ENCODE results near the gene CADPS2.

CADPS2 gene

DNA sequence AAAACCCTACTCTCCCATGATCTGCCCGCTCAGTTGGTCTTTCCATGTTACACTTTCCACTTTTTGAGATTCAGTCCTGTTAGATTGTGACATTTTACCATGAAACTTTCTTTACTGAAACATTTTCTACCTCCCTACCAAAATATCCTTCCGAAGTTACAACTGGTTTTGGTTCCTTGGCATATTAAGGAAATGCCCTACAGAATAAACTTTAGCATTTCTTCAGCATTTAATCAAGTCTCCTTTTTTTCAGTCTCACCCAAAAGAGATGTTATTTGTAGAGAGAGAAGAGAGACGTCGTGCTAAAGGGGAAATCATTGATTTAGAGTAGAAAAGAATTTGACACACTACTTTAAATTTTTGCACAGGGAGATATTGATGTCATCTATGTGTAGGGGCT lies 572.0 kb downstream of the CADPS2 start:
- TF ChIP-seq POLR2AphosphoS5 (IDR thresholded peaks at IDR 0.05; ENCODE audit: low read depth, low read length): no peak
- TF ChIP-seq SIN3A (IDR thresholded peaks at IDR 0.05; ENCODE audit: borderline replicate concordance, insufficient read depth, low read length): no peak
- no peak for TF ChIP-seq TAF1 (IDR thresholded peaks at IDR 0.05; ENCODE audit: borderline replicate concordance, insufficient read depth, low read length)
- no peak for TF ChIP-seq FOXP2 (optimal IDR thresholded peaks at IDR 0.05; ENCODE audit: borderline replicate concordance, extremely low read depth, extremely low read length, insufficient read depth)
- TF ChIP-seq, protein P1, sequence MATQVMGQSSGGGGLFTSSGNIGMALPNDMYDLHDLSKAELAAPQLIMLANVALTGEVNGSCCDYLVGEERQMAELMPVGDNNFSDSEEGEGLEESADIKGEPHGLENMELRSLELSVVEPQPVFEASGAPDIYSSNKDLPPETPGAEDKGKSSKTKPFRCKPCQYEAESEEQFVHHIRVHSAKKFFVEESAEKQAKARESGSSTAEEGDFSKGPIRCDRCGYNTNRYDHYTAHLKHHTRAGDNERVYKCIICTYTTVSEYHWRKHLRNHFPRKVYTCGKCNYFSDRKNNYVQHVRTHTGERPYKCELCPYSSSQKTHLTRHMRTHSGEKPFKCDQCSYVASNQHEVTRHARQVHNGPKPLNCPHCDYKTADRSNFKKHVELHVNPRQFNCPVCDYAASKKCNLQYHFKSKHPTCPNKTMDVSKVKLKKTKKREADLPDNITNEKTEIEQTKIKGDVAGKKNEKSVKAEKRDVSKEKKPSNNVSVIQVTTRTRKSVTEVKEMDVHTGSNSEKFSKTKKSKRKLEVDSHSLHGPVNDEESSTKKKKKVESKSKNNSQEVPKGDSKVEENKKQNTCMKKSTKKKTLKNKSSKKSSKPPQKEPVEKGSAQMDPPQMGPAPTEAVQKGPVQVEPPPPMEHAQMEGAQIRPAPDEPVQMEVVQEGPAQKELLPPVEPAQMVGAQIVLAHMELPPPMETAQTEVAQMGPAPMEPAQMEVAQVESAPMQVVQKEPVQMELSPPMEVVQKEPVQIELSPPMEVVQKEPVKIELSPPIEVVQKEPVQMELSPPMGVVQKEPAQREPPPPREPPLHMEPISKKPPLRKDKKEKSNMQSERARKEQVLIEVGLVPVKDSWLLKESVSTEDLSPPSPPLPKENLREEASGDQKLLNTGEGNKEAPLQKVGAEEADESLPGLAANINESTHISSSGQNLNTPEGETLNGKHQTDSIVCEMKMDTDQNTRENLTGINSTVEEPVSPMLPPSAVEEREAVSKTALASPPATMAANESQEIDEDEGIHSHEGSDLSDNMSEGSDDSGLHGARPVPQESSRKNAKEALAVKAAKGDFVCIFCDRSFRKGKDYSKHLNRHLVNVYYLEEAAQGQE (IDR thresholded peaks at IDR 0.05; ENCODE audit: insufficient read depth in 1 of 2, low read depth in 2 of 2, low read length in 2 of 2): no peak

- TF ChIP-seq POLR2AphosphoS5 (IDR thresholded peaks at IDR 0.05; ENCODE audit: low read depth, low read length) (no peak), FOXP2 (optimal IDR thresholded peaks at IDR 0.05; ENCODE audit: borderline replicate concordance, extremely low read depth, extremely low read length, insufficient read depth) (no peak), TAF1 (IDR thresholded peaks at IDR 0.05; ENCODE audit: borderline replicate concordance, insufficient read depth, low read length) (no peak), SIN3A (IDR thresholded peaks at IDR 0.05; ENCODE audit: borderline replicate concordance, insufficient read depth, low read length) (no peak)
- TF ChIP-seq, protein P1 (IDR thresholded peaks at IDR 0.05; ENCODE audit: insufficient read depth in 1 of 2, low read depth in 2 of 2, low read length in 2 of 2): no peak
Observed at GRCh38 chr7:122312789-122313188, 573.5 kb downstream of the CADPS2 start.

DNA sequence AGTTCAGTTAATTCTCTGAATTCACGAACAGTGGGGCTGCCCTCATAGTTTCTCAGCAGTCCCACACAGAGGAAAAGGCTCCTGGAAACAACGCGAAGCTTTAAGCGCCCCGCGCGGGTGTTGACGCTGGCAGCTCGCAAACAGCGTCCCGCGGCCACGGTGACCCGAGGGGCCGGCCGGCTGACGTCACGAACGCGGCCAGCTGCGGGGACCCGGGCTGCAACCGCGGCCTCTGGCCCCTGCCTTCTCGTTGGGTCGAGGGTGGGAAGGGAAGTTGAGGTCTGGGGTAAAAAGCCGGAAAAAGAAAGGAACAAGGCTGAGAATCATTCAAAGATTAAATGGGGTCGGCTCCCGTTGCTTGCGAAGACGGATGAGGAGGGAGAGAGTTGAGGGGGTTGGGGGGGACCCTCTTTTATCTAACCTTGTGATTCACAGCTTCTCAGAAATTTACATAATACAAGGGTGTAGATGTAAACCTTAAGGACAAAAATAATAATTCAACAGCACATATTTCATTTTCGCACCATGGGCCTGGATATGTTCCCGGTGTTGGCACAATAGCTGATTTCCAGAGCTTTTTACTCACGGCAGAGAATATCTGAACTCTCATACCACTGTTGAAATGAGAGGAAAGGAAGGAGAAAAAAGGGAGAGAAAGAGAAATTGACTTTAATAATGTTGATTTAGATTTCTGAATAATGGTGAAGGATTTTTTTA lies 574.4 kb downstream of the CADPS2 start:
- TF ChIP-seq POLR2AphosphoS5 (IDR thresholded peaks at IDR 0.05; ENCODE audit: low read depth, low read length) (no peak), TAF1 (IDR thresholded peaks at IDR 0.05; ENCODE audit: borderline replicate concordance, insufficient read depth, low read length) (no peak), SIN3A (IDR thresholded peaks at IDR 0.05; ENCODE audit: borderline replicate concordance, insufficient read depth, low read length) (no peak), FOXP2 (optimal IDR thresholded peaks at IDR 0.05; ENCODE audit: borderline replicate concordance, extremely low read depth, extremely low read length, insufficient read depth) (no peak)
- TF ChIP-seq, protein P1 (IDR thresholded peaks at IDR 0.05; ENCODE audit: insufficient read depth in 1 of 2, low read depth in 2 of 2, low read length in 2 of 2): no peak

GRCh38 chr7:122311050-122311700 lies 575.1 kb downstream of the CADPS2 start:
- TF ChIP-seq FOXP2 (optimal IDR thresholded peaks at IDR 0.05; ENCODE audit: borderline replicate concordance, extremely low read depth, extremely low read length, insufficient read depth): no peak
- no peak for TF ChIP-seq TAF1 (IDR thresholded peaks at IDR 0.05; ENCODE audit: borderline replicate concordance, insufficient read depth, low read length)
- TF ChIP-seq POLR2AphosphoS5 (IDR thresholded peaks at IDR 0.05; ENCODE audit: low read depth, low read length): no peak
- no peak for TF ChIP-seq SIN3A (IDR thresholded peaks at IDR 0.05; ENCODE audit: borderline replicate concordance, insufficient read depth, low read length)
- TF ChIP-seq, protein P1 (IDR thresholded peaks at IDR 0.05; ENCODE audit: insufficient read depth in 1 of 2, low read depth in 2 of 2, low read length in 2 of 2): no peak

Data from PFSK-1 (cell line).